Liver (tissue), 9 donors: ENCODE data around the gene GALNT1. TPM values are rescaled to one million over a fixed set of nuclear protein-coding genes. Genes with fewer than 3 reads are reported as not detected.
A peak's percentile ranks its signal among the peaks of the same experiment; 100 is the strongest.

Source experiments
- DNase-seq: peaks from one replicate; pipeline ENCODE4 v3.0.0-alpha.2; 2017; ENCODE audit warnings: low spot score
- H3K27ac ChIP-seq, 2 donors: one replicate each; pipeline ENCODE4 v1.7.0; 2013; ENCODE audit warnings: inconsistent platforms in 2 of 2, low read length in 2 of 2, control low read depth in 1 of 2, low read depth in 1 of 2, mild to moderate bottlenecking in 1 of 2
- H3K27me3 ChIP-seq, 4 donors: one replicate each; pipeline versions ENCODE4 v1.6.1 to v1.7.0; 2013; ENCODE audit warnings: low read length in 3 of 4, inconsistent platforms in 1 of 4, mild to moderate bottlenecking in 1 of 4, moderate library complexity in 1 of 4; ENCODE audit not compliant: control insufficient read depth in 4 of 4, insufficient read depth in 4 of 4
- H3K36me3 ChIP-seq, 4 donors: one replicate each; pipeline versions ENCODE4 v1.6.1 to v1.7.0; 2013; ENCODE audit warnings: low read length in 3 of 4, mild to moderate bottlenecking in 3 of 4, low read depth in 1 of 4, moderate library complexity in 1 of 4; ENCODE audit not compliant: control insufficient read depth in 4 of 4, insufficient read depth in 3 of 4
- H3K4me1 ChIP-seq, 4 donors: one replicate each; pipeline versions ENCODE4 v1.6.1 to v1.7.0; 2013; ENCODE audit warnings: low read length in 3 of 4, mild to moderate bottlenecking in 3 of 4, moderate library complexity in 1 of 4; ENCODE audit not compliant: control insufficient read depth in 4 of 4, insufficient read depth in 4 of 4
- H3K4me3 ChIP-seq, 3 donors: one replicate each; pipeline versions ENCODE4 v1.6.1 to v1.7.0; 2013; ENCODE audit warnings: low read length in 3 of 3, control low read depth in 1 of 3, low read depth in 1 of 3, mild to moderate bottlenecking in 1 of 3
- H3K9ac ChIP-seq, 2 donors: one replicate each; pipeline ENCODE4 v1.7.0; 2013; ENCODE audit warnings: low read length in 2 of 2, mild to moderate bottlenecking in 2 of 2, moderate library complexity in 2 of 2, control low read depth in 1 of 2, low read depth in 1 of 2
- H3K9me3 ChIP-seq, 4 donors: one replicate each; pipeline versions ENCODE4 v1.6.1 to v1.7.0; 2013; ENCODE audit warnings: low read length in 3 of 4; ENCODE audit not compliant: control insufficient read depth in 4 of 4
- EGR1 ChIP-seq, 2 donors: IDR thresholded peaks; 2 replicates each; pipeline ENCODE4 v1.6.1; 2016 to 2018; ENCODE audit warnings: antibody characterized with exemption in 2 of 2, low read depth in 2 of 2
- FOXA1 ChIP-seq: IDR thresholded peaks from 2 replicates; pipeline ENCODE4 v1.6.1; 2016; ENCODE audit warnings: antibody characterized with exemption
- GABPA ChIP-seq, 2 donors: IDR thresholded peaks in 1 of 2; conservative IDR thresholded peaks in 1 of 2; 2 replicates each; pipeline ENCODE4 v1.6.1; 2016; ENCODE audit warnings: antibody characterized with exemption in 2 of 2, mild to moderate bottlenecking in 1 of 2, moderate library complexity in 1 of 2
- HNF4G ChIP-seq: IDR thresholded peaks from 2 replicates; pipeline ENCODE4 v1.6.1; 2016; ENCODE audit warnings: antibody characterized with exemption
- JUND ChIP-seq, 2 donors: IDR thresholded peaks; 2 replicates each; pipeline ENCODE4 v1.6.1; 2016; ENCODE audit warnings: antibody characterized with exemption in 2 of 2
- NR2F2 ChIP-seq: IDR thresholded peaks from 2 replicates; pipeline ENCODE4 v1.6.1; 2016; ENCODE audit warnings: antibody characterized with exemption
- RAD21 ChIP-seq, 2 donors: IDR thresholded peaks; 2 replicates each; pipeline ENCODE4 v1.6.1; 2016; ENCODE audit warnings: antibody characterized with exemption in 2 of 2, mild to moderate bottlenecking in 2 of 2
- RXRA ChIP-seq, 2 donors: IDR thresholded peaks; 2 replicates each; pipeline ENCODE4 v1.6.1; 2017 to 2018; ENCODE audit warnings: antibody characterized with exemption in 2 of 2, mild to moderate bottlenecking in 1 of 2
- SP1 ChIP-seq: IDR thresholded peaks from 2 replicates; pipeline ENCODE4 v1.6.1; 2018; ENCODE audit warnings: antibody characterized with exemption, mild to moderate bottlenecking
- TAF1 ChIP-seq: conservative IDR thresholded peaks from 2 replicates; pipeline ENCODE4 v1.6.1; 2016; ENCODE audit warnings: antibody characterized with exemption, mild to moderate bottlenecking
- YY1 ChIP-seq: IDR thresholded peaks from 2 replicates; pipeline ENCODE4 v1.6.1; 2016; ENCODE audit warnings: antibody characterized with exemption, mild to moderate bottlenecking
- WGBS: extraction: QIAGEN DNeasy Blood & Tissue Kit; methylation state at CpG from one replicate; pipeline ENCODE4 v1.1.7; 2013; 5-methylcytosine and 5-hydroxymethylcytosine counted together
- polyA plus RNA-seq, 2 donors: library from polyadenylated mRNA; stranded (reverse) in 1 of 2; unstranded in 1 of 2; fragments of 200-250 nt in 1 of 2; fragments of >200 nt in 1 of 2; fragmentation: Nextera tagmentation in 1 of 2; extraction: Ambion mirVana in 1 of 2; gene quantifications; one replicate each; pipeline versions ENCODE4 v1.2.1 to v1.2.3, GENCODE V29; 2013 to 2015
- total RNA-seq, 2 donors: library from RNA; depleted of rRNA; stranded (reverse); fragments of >200 nt; gene quantifications; one replicate each; pipeline ENCODE4 v1.2.3, GENCODE V29; 2014
- TF ChIP-seq, protein P1 (sequence below): IDR thresholded peaks from 2 replicates; pipeline ENCODE4 v1.6.1; 2016; ENCODE audit warnings: antibody characterized with exemption
- TF ChIP-seq, protein P2 (sequence below): IDR thresholded peaks from 2 replicates; pipeline ENCODE4 v1.6.1; 2016; ENCODE audit warnings: antibody characterized with exemption
- TF ChIP-seq, protein P3 (sequence below): fragments of 150-350 bp; IDR thresholded peaks from 2 replicates; pipeline ENCODE4 v1.5.1; 2017; ENCODE audit warnings: improper control_type of control experiment, low read depth, low read length; ENCODE audit not compliant: missing input control
- TF ChIP-seq, protein P4 (sequence below): IDR thresholded peaks from 2 replicates; pipeline ENCODE4 v1.6.1; 2016; ENCODE audit warnings: antibody characterized with exemption, mild to moderate bottlenecking
- TF ChIP-seq, protein P5 (sequence below): IDR thresholded peaks from 2 replicates; pipeline ENCODE4 v1.6.1; 2016; ENCODE audit warnings: antibody characterized with exemption
- donor health status: healthy.
- donor health status: healthy.
- donor health status: healthy.
- donor health status: healthy.
- donor health status: healthy.

GALNT1 gene
- total and polyA plus RNA-seq, 4 donors, result 13.9 to 42.2 (median 26.5) TPM

DNA sequence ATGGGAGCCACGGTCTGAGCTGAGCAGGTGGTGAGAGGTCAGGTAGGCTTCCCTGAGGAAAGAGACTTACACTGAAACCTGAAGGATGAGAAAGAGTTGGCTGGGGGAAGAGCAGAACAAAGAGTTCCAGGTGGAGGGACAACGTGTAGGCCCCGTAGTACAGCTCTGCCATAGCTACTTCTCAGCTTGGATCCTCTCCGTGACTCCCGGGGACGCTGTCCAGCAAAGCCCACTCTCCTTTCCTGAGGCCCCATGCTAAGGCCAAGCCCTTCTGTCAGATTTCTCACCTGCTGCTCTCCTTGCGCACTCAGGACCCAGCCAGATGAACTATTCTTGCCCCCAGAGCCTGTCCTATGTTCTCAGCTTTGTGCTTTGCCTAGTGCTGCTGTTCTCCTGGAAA is 173.8 kb downstream of the GALNT1 start:
- WGBS, result 74% methylated on average over 7 of the region's 7 CpGs
- Histone ChIP-seq H3K27ac (no peak overlapping the region), H3K9me3 (no peaks in the 10 kb centered on the region), H3K27me3 (no peaks in the 10 kb centered on the region), H3K9ac (no peak overlapping the region), H3K4me3 (no peak overlapping the region), H3K36me3 (no peaks in the 10 kb centered on the region), H3K4me1 (no peaks in the 10 kb centered on the region)
- TF ChIP-seq JUND (IDR thresholded peaks at IDR 0.05), result no peak
- TF ChIP-seq SP1, result no peak
- TF ChIP-seq, protein P1, sequence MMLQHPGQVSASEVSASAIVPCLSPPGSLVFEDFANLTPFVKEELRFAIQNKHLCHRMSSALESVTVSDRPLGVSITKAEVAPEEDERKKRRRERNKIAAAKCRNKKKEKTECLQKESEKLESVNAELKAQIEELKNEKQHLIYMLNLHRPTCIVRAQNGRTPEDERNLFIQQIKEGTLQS, result no peak
- TF ChIP-seq, protein P2, sequence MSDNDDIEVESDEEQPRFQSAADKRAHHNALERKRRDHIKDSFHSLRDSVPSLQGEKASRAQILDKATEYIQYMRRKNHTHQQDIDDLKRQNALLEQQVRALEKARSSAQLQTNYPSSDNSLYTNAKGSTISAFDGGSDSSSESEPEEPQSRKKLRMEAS, result no peak
- no peak for DNase-seq

DNA sequence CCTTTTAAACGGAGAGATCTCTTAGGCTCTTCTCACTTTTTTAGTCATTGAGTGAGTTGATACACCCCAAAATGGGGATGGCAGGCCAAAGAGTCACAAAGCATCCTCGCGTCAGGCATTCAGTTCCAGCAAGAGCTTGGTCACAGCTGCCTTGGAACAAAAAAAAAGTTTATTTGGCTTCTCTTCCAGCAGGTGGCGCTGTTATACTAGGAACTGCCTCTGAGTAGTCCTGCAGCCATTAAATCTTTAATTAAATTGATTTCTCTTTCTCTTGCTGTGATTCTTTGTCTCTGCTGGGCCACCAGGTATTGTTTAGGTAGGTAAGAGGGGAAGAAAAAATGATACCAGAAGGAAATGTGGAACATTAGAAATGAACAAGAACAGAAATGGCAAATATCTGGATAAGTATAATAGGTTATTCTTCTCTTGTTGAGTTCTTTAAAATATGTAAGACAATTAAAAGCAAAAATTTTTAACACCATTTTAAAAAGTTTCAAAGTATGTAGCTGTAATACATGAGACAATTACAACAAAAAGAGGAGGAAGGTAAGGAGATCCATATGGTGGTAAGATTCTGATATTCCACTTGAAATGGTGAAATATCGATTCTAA is 175.1 kb downstream of the GALNT1 start:
- no peaks in the 10 kb centered on the region for H3K9me3 ChIP-seq
- H3K4me1 ChIP-seq, result no peaks in the 10 kb centered on the region
- no peak overlapping the region for H3K4me3 ChIP-seq
- H3K9ac ChIP-seq, result no peak overlapping the region
- H3K36me3 ChIP-seq, result no peaks in the 10 kb centered on the region
- no peak for DNase-seq
- H3K27me3 ChIP-seq, result no peaks in the 10 kb centered on the region
- no peak overlapping the region for H3K27ac ChIP-seq
- WGBS, result 19% methylated on average over 5 of the region's 5 CpGs
- TF ChIP-seq, protein P1, result no peak
- TF ChIP-seq, protein P3, sequence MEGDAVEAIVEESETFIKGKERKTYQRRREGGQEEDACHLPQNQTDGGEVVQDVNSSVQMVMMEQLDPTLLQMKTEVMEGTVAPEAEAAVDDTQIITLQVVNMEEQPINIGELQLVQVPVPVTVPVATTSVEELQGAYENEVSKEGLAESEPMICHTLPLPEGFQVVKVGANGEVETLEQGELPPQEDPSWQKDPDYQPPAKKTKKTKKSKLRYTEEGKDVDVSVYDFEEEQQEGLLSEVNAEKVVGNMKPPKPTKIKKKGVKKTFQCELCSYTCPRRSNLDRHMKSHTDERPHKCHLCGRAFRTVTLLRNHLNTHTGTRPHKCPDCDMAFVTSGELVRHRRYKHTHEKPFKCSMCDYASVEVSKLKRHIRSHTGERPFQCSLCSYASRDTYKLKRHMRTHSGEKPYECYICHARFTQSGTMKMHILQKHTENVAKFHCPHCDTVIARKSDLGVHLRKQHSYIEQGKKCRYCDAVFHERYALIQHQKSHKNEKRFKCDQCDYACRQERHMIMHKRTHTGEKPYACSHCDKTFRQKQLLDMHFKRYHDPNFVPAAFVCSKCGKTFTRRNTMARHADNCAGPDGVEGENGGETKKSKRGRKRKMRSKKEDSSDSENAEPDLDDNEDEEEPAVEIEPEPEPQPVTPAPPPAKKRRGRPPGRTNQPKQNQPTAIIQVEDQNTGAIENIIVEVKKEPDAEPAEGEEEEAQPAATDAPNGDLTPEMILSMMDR, result peak; percentile 73
- TF ChIP-seq NR2F2, result no peak
- no peak for TF ChIP-seq SP1
- TF ChIP-seq RXRA (IDR thresholded peaks at IDR 0.05), result no peak
- TF ChIP-seq, protein P2, result no peak
- TF ChIP-seq, protein P4, sequence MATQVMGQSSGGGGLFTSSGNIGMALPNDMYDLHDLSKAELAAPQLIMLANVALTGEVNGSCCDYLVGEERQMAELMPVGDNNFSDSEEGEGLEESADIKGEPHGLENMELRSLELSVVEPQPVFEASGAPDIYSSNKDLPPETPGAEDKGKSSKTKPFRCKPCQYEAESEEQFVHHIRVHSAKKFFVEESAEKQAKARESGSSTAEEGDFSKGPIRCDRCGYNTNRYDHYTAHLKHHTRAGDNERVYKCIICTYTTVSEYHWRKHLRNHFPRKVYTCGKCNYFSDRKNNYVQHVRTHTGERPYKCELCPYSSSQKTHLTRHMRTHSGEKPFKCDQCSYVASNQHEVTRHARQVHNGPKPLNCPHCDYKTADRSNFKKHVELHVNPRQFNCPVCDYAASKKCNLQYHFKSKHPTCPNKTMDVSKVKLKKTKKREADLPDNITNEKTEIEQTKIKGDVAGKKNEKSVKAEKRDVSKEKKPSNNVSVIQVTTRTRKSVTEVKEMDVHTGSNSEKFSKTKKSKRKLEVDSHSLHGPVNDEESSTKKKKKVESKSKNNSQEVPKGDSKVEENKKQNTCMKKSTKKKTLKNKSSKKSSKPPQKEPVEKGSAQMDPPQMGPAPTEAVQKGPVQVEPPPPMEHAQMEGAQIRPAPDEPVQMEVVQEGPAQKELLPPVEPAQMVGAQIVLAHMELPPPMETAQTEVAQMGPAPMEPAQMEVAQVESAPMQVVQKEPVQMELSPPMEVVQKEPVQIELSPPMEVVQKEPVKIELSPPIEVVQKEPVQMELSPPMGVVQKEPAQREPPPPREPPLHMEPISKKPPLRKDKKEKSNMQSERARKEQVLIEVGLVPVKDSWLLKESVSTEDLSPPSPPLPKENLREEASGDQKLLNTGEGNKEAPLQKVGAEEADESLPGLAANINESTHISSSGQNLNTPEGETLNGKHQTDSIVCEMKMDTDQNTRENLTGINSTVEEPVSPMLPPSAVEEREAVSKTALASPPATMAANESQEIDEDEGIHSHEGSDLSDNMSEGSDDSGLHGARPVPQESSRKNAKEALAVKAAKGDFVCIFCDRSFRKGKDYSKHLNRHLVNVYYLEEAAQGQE, result no peak
- no peak for TF ChIP-seq JUND (IDR thresholded peaks at IDR 0.05)
- TF ChIP-seq EGR1 (IDR thresholded peaks at IDR 0.05; ENCODE audit: low read depth in 2 of 2), result no peak
- no peak for TF ChIP-seq FOXA1
- no peak for TF ChIP-seq YY1
- TF ChIP-seq, protein P5, sequence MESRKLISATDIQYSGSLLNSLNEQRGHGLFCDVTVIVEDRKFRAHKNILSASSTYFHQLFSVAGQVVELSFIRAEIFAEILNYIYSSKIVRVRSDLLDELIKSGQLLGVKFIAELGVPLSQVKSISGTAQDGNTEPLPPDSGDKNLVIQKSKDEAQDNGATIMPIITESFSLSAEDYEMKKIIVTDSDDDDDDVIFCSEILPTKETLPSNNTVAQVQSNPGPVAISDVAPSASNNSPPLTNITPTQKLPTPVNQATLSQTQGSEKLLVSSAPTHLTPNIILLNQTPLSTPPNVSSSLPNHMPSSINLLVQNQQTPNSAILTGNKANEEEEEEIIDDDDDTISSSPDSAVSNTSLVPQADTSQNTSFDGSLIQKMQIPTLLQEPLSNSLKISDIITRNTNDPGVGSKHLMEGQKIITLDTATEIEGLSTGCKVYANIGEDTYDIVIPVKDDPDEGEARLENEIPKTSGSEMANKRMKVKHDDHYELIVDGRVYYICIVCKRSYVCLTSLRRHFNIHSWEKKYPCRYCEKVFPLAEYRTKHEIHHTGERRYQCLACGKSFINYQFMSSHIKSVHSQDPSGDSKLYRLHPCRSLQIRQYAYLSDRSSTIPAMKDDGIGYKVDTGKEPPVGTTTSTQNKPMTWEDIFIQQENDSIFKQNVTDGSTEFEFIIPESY, result no peak
- TF ChIP-seq RAD21 (IDR thresholded peaks at IDR 0.05), result peak; percentile 91 to 92
- no peak for TF ChIP-seq TAF1
- TF ChIP-seq GABPA (IDR thresholded peaks at IDR 0.05 in 1 of 2, conservative IDR thresholded peaks at IDR 0.05 in 1 of 2), result no peak
- TF ChIP-seq HNF4G, result no peak
